HG02943 (cell line): ENCODE data around the gene CFAP410.
"Not testable (repeated sequence)": the region's sequence is repeated elsewhere in the genome, so short reads cannot be mapped to it uniquely, and the experiment has no call there.

Experiments used
- ATAC-seq: cut with Tn5 transposase; IDR thresholded peaks from one replicate; pipeline ENCODE4 v1.9.1; 2021; ENCODE audit warnings: mild to moderate bottlenecking, low read depth, moderate library complexity; ENCODE audit not compliant: unreplicated experiment

The CFAP410 gene

GRCh38 chr21:44370027-44370735 is 31.0 kb upstream of the CFAP410 start:
- no peak for ATAC-seq

DNA sequence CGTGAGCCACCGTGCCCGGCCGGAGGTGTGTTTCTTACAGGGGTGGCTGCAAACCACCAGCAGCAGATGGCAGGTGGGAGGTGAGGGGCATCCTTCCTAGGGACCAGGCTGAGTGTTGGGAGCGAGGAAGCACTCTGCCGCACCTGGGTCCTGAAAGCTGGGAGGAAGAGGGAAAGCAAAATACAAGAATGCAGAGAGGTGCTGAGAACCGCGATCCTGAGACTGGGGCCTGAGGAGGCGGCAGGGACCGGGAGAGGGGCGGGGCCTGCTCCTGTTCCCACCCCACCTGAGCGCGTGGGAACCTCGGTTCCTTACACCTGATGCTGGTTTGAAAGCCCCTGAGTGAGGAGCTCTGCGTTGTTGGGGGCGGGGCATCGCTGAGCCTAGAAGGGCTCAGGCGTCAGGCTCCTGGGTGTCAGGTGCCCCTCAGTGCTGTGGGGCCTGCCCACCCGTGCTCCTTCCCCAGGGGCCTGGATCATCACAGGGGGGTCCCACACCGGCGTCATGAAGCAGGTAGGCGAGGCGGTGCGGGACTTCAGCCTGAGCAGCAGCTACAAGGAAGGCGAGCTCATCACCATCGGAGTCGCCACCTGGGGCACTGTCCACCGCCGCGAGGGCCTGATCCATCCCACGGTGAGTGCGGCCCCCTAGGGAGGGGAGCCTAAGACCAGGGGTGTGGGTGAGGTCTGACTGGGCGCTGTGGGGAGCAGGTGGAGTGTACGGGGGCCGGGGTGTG is 29.7 kb upstream of the CFAP410 start:
- ATAC-seq, result no peak

DNA sequence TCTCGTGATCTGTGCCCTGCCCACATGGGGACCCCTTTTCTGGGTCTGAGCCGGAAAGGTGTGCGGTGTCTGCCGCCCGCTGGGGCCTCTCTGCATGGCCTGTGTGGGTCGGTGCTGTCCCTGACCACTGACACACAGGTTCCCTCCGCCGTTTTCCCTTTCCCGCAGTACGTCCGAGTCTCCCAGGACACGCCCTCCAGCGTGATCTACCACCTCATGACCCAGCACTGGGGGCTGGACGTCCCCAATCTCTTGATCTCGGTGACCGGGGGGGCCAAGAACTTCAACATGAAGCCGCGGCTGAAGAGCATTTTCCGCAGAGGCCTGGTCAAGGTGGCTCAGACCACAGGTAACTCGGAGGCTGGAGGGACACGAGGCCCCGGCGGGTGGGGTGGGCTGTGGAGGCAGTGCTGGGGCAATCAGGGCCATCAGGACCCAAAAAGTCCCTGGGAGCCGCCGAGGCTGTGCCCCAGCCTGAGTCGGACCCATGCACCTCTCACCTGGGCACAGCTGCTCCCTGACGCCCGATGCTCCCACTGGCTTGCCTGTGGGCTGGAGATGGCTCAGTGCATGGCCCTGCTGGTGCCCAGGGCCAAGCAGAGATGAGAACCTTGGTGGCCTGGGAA is 27.5 kb upstream of the CFAP410 start:
- no peak for ATAC-seq

DNA sequence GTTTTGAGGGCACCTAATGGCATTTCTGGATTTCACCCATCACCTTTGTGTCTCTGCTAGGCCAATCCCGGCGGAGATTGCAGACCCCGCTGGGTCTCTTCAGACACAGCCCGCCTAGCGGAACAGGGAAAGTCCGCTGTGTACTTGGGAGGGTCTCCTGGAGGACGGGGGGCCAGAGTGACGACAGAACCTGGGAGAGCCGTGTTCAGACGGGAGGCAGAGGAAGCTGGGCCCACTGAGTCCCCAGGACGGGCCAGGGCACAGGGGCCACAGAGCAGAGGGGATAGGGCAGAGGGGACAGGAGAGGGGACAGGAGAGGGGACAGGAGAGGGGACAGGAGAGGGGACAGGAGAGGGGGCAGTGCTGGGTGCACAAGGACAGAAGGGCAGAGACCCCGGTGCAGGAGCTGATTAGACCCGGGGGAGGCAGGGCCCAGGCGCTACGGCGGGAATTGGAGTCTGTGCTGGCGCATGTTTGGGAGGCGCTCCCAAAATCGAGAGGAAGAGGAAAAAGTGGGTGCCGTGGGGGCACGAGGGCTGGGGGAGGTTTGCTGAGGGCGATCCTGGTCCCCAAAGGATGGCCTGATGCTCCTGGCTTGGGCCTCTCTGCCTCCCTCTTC is 26.9 kb upstream of the CFAP410 start:
- ATAC-seq, result no peak

- ATAC-seq, result no peak
Observed at GRCh38 chr21:44365251-44365966, 26.2 kb upstream of the CFAP410 start.

DNA sequence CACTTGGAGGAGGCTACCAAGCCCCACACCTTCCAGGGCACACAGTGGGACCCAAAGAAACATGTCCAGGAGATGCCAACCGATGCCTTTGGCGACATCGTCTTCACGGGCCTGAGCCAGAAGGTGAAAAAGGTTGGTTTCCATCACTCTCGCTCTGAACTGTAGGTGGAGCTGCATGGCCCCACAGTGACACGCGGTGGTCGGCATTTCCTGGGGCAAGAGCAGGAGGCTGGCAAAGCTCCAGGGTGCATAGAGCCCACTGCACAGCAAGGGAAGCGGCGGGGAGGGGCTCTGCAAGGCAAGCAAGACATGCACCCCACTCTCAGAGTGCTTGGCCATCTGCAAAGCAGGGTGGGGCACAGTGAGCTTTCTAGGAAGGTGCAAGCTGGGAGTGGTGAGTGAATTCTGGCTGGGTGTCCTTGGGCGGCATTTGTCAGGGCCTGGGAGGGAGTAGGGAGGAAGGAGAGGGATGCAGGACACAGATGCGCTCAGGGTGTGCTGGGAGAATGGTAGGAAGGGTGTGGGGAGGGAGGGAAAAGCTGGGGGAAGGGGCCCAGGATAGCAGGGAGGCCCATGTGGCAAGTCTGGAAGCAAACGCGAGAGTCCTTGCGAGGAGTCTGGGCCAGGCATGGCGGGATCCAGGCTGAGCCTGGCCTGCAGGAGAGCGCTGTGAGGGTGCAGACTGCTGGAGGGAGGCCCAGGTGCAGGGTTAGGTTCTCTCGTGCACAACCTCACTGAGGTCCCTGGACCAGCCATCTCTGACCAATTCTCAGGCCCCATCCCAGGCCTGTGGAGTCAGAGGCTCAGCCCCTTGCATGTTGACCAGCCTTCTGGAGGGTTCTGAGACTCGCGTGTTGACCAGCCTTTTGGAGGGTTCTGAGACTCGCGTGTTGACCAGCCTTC is 25.2 kb upstream of the CFAP410 start:
- no peak for ATAC-seq

GRCh38 chr21:44363278-44363677 is 24.1 kb upstream of the CFAP410 start:
- no peak for ATAC-seq

DNA sequence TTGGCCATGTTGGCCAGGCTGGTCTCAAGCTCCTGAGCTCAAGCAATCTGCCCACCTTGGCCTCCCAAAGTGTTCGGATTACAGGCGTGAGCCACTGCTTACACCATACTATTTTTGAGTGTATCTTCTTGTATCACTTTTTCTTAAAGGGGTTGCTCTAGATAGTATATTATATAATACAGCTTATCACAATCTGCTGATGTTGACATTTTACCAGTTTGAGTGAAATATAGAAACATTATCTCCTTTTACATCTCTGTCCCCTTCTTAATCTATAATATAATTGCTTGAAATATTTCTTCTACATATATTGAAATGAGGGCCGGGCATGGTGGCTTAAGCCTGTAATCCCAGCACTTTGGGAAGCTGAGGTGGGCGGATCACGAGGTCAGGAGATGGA is 22.7 kb upstream of the CFAP410 start:
- not testable (repeated sequence) for ATAC-seq

- ATAC-seq, result no peak
Observed at GRCh38 chr21:44360159-44360558, 21.0 kb upstream of the CFAP410 start.

DNA sequence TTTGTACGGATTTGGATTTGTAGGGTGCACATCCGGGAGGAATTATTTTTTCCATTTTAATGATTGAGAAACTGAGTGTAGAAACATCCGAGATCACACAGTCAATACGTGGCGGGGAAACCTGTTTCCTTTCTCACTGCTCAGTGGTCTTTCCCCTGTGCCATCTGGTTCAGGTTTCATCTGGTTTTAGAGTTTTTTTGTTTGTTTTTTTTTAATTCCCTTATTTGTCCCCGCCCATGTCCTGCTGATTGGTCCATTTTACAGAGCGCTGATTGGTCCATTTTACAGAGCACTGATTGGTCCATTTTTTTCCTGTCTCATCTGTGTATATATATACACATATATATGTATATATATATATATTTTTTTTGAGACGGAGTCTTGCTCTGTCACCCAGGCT is 20.2 kb upstream of the CFAP410 start:
- ATAC-seq, result no peak

DNA sequence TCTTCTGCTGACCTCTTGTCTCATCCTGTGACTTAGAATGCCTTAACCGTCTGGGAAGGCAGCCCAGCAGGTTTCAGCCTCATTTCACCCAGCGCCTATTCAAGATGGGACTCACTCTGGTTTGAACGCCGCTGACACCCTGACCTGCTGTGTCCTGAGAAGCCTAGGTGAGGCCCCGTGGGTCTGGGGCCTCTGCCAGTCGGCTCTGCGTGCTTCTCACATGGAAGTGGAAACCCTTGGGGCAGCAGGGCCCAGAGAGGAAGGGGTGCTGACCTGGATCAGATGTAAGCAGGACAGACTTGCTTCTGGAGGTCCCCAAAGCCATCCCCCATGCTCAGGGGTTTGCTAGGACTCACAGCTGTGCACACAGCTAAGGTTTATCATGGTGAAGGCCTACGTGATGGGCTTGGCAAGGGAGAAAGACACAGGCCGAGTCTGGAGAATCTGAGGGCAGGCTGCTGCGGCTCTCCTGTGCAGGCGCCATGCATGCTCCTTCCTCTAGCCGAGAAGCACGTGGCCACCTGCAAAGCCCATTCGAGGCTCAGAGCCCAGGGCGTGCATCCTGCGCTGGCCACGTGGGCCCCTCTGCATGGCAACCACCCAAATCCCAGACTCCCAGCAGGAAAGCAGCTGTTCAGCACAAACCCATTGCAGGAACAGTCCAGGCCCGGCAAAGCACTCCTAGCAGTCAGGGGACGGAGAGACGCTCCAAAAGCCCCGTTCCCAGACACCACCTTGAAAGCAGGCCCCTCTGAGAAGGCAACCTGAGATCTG is 18.1 kb upstream of the CFAP410 start:
- no peak for ATAC-seq

DNA sequence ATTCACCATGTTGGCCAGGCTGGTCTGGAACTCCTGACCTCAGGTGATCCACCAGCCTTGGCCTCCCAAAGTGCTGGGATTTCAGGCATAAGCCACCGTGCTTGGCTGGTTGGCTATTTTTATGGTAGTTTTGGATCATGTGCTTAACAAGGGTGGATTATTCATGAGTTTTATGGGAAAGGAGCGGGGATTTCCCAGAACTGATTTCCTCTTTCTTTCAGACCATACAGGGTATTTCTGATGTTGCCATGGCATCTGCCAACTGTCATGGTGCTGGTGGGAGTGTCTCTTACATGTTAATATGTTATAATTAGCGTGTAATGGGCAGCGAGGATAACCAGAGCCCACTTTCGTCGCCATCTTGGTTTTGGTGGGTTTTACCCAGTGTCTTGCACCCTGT is 17.4 kb upstream of the CFAP410 start:
- ATAC-seq, result no peak

DNA sequence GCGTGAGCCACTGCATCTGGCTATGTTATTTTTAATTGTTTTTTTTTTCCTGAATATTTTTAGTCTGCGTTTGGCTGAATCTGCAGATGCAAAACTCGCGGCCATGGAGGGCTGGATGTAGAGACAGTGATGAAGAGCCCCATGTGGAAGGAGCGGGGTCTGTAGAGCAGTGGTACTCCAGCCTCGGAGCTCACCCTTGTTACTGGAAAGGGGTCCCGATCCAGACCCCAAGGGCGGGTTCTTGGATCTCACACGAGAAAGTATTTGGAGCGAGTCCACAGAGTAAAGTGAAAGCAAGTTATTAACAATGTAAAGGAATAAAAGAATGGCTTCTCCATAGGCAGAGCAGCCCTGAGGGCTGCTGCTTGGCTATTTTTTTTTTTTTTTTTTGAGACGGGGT is 17.0 kb upstream of the CFAP410 start:
- no peak for ATAC-seq

DNA sequence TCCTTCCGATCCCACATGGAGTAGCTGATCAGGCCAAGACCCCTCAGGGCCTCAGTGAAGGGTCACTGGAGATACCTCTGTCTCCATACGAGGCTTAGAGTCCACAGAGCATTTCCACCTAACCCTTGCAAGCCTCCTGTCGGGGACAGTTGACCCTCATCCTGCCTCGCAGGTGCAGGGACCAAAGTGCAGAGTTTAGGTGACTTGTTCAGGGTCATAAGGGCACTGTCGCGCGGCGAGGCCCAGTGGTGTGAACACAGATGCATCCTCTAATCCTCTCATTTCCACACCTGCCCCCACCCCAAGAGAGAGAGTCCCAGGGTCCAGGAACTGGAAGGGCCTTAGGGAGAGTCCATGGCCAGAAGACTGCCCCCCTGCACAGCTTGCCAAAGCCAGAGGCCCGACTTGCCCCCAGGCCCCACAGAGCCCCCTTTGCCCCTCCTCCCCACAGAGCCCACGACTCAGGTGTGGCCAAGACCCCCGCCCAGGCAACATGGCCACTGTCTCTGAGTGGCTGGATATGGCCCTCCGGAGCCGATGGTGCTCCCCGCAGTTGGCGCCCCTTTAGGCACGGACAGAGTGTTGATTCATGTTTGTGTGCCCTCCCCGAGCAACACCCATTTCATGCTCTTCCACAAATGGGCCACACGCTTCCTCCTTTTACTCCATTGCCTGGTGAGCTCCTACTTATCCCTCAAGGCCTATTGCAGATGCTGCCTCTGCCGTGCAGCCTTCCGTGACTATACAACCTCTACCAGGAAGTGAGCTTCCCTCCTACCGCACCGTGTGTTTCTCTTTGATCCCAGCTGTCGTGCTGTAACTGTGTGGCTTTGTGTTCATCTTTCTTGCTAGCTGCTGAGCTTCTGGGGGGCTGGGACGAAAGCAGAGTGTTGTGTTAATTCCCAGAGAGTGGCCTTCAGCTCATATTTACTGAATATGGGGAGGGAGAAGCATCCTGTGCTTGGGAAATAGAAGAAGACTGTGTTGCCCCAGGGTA is 15.9 kb upstream of the CFAP410 start:
- no peak for ATAC-seq

DNA sequence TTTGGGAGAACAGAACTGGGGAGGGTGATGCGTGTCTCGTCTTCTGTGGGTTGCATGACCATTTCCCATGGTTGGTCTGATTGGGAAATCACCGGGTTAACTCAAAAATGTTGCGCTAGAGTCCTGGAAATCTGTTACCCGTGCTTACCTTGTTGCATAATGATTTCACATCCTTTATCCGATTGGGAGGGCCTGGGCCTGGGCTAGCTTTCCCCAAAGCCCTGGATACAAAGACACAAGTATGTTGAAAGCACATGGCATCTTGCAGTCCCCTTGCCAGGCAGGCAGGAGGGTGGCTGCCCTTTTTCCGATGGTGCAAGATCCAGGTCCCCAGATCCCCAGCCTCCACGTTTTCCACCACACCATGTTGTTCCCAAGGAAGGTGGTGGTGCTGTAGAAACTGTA is 14.8 kb upstream of the CFAP410 start:
- no peak for ATAC-seq

GRCh38 chr21:44353191-44353970 is 14.2 kb upstream of the CFAP410 start, which contains the start of gene TRPM2:
TRPM2 (plus strand) TSS chr21:44353621; CDS start chr21:44353701, 80 bp downstream.
- ATAC-seq, result no peak
